Measurements from ENCODE around the gene TECR. TPM values are rescaled to one million over a fixed set of nuclear protein-coding genes. Genes with fewer than 3 reads are reported as not detected.
"Not testable (repeated sequence)": the region's sequence is repeated elsewhere in the genome, so short reads cannot be mapped to it uniquely, and the experiment has no call there.

The TECR gene
- polyA plus RNA-seq, 6 donors from 2014 or later, result 95.6 to 169 (median 116) TPM

DNA sequence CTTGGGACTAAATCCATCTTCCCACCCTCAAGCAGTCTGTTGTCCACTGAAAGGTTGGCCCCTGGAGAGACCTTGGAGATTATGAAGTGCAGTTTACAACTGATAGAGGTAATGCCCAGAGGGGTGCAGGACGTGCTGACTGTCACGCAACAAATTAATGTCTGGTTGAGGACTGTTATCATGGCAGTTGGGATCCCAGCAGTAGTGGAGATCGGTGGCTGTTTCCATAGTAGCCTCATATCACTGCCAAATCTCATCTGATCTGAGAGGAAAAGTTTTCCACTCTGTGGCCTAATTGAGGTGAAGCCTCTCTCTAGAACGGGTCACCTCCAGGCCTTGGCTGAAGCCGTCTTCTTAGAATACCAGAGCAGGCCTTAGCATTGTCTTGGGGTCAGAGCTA lies 4.1 kb downstream of the TECR start:
- H3K4me1 Mint-ChIP-seq, result peaks cover 15 to 63% (median 24%) of the 10 kb centered on the region in 3 donors

DNA sequence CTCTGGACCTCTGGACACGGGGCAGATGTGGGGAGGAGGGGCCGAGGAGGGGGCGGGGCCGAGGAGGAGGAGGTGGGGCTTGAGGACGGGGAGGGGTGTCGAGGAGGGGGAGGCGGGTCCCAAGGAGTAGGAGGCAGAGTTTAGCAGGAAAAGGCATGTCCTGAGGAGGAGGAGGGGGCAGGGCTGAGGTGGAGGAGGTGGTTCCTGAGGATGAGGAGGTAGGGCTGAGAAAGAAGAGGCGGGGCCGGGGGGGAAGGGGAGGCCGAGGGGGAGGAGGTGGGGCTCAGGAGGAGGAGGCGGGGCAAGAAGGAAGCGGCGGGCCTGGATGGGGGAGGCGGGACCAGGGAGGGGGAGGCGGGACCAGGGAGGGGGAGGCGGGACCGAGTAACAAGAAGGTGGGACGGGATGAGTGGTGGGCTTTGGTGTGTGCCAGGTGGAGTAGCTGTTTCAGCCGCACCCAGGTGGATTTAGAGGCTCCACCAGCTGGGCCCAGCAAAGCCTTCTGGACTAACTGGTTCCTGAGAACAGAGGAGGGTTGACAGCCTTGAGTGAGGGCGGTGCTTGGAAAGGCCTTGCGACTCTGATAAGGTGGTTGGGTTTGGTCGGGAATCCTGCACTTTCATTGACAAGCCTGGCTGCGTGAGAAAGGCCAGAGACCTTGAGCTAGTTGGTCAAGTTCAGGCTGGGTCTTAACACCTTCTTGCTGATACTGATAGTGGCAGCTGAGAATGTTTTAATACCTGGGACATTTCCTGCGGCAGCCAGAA lies 7.7 kb downstream of the TECR start:
- Mint-ChIP-seq H3K27ac (peak overlapping the region in 1 of 6 donors; percentile 42), H3K9me3 (no peaks in the 10 kb centered on the region), H3K4me3 (no peak overlapping the region), H3K4me1 (peaks cover 5 to 40% (median 10%) of the 10 kb centered on the region in 3 donors), H3K27me3 (no peaks in the 10 kb centered on the region), H3K36me3 (peaks cover 0 to 5% of the 10 kb centered on the region in 2 donors)
- ATAC-seq (ENCODE audit: low read depth in 2 of 2) (no peak), DNase-seq (no peak)

More for the DNA sequence above, 4.1 kb downstream of the TECR start:
- ATAC-seq (ENCODE audit: low read depth in 2 of 2), result no peak
- H3K9me3 Mint-ChIP-seq, result no peaks in the 10 kb centered on the region
- H3K27me3 Mint-ChIP-seq, result no peaks in the 10 kb centered on the region
- H3K27ac Mint-ChIP-seq, result peak overlapping the region in 1 of 6 donors; percentile 69
- no peak for DNase-seq
- peak overlapping the region in 1 of 8 donors; percentile 72 for H3K4me3 Mint-ChIP-seq
- no peaks in the 10 kb centered on the region for H3K36me3 Mint-ChIP-seq

DNA sequence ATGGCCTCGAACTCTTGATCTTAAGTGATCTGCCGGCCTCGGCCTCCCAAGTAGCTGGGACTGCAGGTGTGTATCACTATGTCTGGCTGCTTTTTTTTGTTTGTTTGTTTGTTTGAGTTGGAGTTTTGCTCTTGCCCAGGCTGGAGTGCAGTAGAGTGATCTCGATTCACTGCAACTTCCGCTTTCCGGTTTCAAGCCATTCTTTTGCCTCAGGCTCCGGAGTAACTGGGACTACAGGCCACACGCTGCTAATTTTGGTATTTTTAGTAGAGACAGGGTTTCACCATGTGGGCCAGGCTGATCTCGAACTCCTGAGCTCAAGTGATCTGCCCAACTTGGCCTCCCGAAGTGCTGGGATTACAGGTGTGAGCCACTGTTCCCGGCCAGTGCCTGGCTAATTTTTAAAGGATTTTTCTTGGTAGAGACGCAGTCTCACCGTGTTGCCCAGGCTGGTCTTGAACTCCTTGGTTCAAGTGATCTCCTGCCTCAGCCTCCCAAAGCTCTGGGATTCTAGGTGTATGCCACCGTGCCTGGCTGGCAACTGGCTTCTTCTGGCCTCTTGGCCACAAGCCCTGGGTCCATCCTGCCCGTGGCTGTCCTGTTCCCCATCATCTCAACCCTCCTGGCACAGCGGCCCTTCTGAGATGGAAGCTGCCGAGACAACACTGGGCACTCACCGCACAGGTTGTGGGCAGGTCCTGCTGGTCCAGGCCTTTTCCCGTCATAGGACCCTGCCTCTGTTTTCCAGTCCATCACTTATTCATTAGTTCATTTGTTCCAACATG lies 11.5 kb downstream of the TECR start:
- Mint-ChIP-seq H3K27ac (peak overlapping the region in 4 of 6 donors; percentile 4 to 80 (median 43)), H3K4me3 (peak overlapping the region in 1 of 8 donors; percentile 54)
- no peak for ATAC-seq (ENCODE audit: low read depth in 2 of 2)

DNA sequence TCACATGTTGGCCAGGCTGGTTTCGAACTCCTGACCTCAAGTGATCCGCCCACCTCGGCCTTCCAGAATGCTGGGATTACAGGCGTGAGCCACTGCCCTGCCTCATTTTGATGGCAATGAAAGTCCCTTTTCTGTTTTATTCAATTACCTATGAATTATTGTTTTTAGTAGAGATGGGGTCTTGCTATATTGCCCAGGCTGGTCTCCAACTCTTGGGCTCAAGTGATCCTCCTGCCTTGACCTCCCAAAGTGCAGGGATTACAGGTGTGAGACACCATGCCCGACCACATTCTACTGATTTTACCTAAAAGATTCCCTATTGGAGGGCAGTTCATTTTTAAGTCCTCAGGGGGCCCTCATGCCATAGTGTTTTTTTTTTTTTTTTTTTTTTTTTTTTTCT lies 12.6 kb downstream of the TECR start:
- H3K27me3 Mint-ChIP-seq; H3K36me3 Mint-ChIP-seq; H3K4me3 Mint-ChIP-seq; ATAC-seq (ENCODE audit: low read depth in 2 of 2); H3K9me3 Mint-ChIP-seq; DNase-seq: not testable (repeated sequence)
- H3K27ac Mint-ChIP-seq, result peak overlapping the region in 1 of 6 donors; percentile 50
- H3K4me1 Mint-ChIP-seq, result peaks cover 0 to 43% (median 25%) of the 10 kb centered on the region in 3 donors

More for the DNA sequence above, 11.5 kb downstream of the TECR start:
- Mint-ChIP-seq H3K4me1 (peaks cover 5 to 45% (median 21%) of the 10 kb centered on the region in 3 donors), H3K27me3 (no peaks in the 10 kb centered on the region), H3K9me3 (no peaks in the 10 kb centered on the region), H3K36me3 (peaks cover 0 to 5% of the 10 kb centered on the region in 2 donors)
- DNase-seq, result no peak

DNA sequence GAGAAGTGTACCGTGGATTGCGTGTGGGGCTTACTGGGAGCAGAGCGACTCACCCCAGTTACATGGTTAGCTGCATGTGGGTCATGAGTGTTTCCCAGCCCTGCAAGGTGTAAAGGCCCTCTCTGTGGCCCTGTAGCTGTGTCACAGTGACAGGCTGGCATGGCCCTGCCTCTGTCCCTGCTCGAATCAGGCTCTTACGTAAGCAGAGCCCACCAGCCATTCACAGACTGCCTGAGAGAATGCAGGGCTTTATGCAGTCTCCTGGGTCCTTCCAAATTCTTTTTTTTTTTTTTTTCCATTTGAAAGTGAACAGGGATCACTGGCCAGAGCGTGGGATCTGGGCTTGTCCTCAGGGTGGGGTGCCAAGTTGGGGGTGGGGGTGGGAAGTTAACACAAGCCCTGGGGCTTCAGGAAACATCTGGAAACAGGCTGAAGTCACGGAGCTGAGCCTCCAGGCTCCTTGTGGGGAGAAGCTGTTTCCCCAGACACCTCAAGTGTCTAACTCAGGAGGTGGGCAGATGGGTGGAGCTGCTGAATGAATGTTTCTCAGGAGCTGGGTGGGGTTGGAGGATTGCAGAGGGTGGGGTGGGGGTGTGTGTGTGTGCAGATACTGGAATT lies 13.4 kb downstream of the TECR start:
- ATAC-seq (ENCODE audit: low read depth in 2 of 2) (no peak), DNase-seq (no peak)
- Mint-ChIP-seq H3K4me1 (peaks cover 0 to 36% (median 25%) of the 10 kb centered on the region in 3 donors), H3K4me3 (peak overlapping the region in 1 of 8 donors; percentile 42), H3K9me3 (no peaks in the 10 kb centered on the region), H3K27ac (peak overlapping the region in 1 of 6 donors; percentile 78), H3K27me3 (no peaks in the 10 kb centered on the region), H3K36me3 (peaks cover 0 to 5% of the 10 kb centered on the region in 2 donors)

DNA sequence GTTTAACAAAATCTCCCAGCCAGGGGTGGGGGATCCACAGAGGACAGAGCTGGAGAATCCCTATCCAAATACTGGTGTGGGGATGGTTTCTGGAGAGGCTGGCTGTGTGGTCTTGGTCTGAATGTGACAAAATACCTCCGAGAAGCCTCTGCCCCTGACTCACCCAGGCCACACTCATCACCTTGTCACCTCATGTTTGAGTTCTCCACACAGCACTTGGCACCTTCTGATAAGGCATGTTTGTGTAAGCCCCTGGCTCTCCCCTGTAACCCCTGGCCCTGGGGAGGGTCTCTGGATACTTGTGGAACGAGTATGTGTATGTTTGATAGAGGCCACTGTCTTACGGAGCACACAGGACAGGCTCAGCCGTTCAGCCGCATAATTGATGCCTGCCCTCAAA lies 14.7 kb downstream of the TECR start:
- Mint-ChIP-seq H3K27me3 (no peaks in the 10 kb centered on the region), H3K4me3 (no peak overlapping the region), H3K4me1 (peaks cover 0 to 40% (median 25%) of the 10 kb centered on the region in 3 donors), H3K9me3 (no peaks in the 10 kb centered on the region), H3K36me3 (peaks cover 0 to 5% of the 10 kb centered on the region in 2 donors), H3K27ac (no peak overlapping the region)
- DNase-seq (no peak), ATAC-seq (ENCODE audit: low read depth in 2 of 2) (no peak)

DNA sequence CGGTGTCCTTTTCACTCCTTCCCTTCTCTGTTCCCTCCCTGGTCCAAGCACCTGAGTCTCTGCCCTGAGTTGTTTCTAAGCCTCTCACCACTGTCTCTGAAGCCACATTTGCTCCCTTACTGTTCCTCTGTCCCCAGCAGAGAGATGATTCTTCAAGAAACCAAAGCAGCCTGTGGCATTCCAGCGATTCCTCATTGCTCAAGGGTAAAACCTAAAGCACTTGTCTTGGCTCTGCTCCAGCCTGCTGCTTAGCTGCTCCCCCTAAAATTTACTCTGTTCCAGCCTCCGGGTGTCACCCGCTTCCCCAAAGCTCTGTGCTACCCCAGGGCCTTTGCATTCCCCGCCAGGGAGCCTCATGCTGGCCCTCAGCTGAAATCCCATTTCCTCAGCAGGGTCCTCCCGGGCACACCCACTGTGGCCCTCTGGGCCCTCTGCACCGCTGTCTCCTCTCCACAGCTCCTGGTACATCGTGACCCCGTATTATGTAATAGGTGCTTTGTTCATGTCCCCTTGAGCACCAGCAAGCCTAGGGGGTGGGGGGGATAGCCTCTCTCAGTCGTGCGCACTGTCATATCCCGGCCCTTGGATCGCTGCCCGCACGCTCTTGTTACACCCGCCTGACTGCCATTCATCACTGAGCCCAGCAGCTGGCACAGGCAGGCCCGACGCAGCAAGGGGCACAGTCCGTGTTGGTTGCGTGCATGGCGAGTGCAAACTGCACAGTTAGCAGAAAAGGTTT lies 15.8 kb downstream of the TECR start:
- Mint-ChIP-seq H3K4me1 (peaks cover 5 to 38% (median 31%) of the 10 kb centered on the region in 3 donors), H3K36me3 (peaks cover 0 to 7% of the 10 kb centered on the region in 2 donors), H3K27me3 (no peaks in the 10 kb centered on the region), H3K9me3 (no peaks in the 10 kb centered on the region), H3K4me3 (peak overlapping the region in 2 of 8 donors; percentile 47 to 68), H3K27ac (peak overlapping the region in 1 of 6 donors; percentile 62)
- DNase-seq (no peak), ATAC-seq (ENCODE audit: low read depth in 2 of 2) (no peak)

DNA sequence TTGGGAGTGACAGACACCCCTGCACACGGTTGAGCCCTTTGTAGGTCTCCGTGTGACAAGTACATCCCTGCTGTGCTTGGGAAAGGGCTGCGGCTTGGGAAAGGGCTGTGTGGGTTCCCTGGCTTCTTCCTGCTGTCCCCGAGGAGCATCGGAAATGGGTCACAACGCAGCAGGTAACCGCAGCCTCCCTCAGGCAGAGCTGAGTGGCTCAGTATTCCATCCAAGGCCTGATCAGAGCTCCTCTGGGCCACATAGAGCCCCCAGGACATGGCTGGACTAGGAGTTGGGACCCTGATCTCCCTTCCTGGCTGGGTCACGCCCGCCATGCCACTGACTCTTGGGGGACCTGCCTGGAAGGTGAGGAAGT lies 16.3 kb downstream of the TECR start:
- Mint-ChIP-seq H3K4me3 (no peak overlapping the region), H3K27me3 (no peaks in the 10 kb centered on the region), H3K9me3 (no peaks in the 10 kb centered on the region), H3K36me3 (peaks cover 0 to 8% of the 10 kb centered on the region in 2 donors), H3K27ac (peak overlapping the region in 2 of 6 donors; percentile 53 to 62), H3K4me1 (peaks cover 11 to 42% (median 34%) of the 10 kb centered on the region in 3 donors)
- DNase-seq (no peak), ATAC-seq (ENCODE audit: low read depth in 2 of 2) (no peak)

DNA sequence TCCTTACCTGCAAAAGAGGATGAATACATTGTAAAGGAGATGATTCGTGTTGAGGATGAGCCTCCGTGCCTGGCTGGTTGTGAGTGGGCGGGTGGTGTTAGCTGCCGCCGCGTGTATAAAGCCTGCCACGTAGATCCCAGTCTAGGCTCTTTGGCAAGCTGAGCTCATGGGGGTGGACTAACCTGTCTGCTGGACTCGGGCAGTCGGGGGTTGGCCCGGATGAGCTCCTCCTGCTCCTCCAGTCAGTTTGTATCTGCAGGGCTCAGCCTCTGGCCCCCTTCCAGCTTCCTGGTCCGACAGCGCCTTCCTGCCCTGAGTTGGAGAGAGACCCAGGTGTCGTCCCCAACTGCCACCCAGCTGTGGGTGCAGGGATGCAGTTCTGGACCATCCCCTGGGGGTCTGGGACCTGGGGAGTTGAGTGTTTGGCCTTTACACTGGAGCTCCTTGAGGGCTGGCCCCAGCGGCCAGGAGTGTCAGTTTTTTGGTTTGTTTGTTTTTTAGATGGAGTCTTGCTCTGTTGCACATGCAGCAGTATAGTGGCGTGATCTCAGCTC lies 20.9 kb downstream of the TECR start:
- DNase-seq (no peak), ATAC-seq (ENCODE audit: low read depth in 2 of 2) (peak in 1 of 2 donors; percentile 27)
- H3K27ac Mint-ChIP-seq, result peak overlapping the region; percentile 14 to 87 (median 63)
- peaks cover 28 to 53% (median 40%) of the 10 kb centered on the region in 3 donors for H3K4me1 Mint-ChIP-seq
- no peaks in the 10 kb centered on the region for H3K9me3 Mint-ChIP-seq
- H3K27me3 Mint-ChIP-seq, result no peaks in the 10 kb centered on the region
- peak overlapping the region in 7 of 8 donors; percentile 47 to 78 (median 55) for H3K4me3 Mint-ChIP-seq
- peaks cover 0 to 8% of the 10 kb centered on the region in 2 donors for H3K36me3 Mint-ChIP-seq

DNA sequence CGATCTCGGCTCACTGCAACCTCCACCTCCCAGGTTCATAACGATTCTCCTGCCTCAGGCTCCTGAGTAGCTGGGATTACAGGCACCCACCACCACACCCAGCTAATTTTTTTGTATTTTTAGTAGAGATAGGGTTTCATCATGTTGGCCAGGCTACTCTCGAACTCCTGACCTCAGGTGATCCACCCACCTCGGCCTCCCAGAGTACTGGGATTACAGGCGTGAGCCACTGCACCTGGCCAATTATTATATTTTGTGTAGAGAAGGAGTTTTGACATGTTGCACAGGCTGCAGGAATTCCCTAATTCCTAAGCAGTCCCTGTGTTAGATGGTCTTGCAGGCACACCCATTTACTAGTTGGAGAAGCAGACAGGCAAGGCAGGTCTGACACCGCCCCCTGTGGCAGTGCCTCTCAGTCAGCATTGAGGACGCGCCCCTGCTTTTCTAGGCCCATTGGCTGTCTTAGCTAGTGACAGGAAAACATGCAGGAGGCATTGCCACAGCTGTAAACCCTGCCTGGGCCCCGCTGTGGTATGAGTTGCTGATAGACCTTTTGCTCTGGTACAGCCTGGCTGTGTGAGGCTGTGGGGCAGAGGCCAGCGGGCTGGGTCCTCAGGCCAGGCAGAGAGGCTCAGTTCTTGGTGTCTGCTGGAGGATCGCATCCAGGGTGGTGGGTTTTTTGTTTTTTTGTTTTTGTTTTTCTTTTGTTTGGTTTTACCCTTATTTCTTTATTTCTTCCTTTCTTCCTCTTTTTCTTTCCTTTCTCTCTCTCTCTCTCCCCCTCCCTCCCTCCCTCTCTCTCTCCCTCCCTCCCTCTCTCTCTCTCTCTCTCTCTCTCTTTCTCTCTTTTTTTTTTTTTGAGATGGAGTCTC lies 22.0 kb downstream of the TECR start:
- not testable (repeated sequence) for H3K36me3 Mint-ChIP-seq, H3K27me3 Mint-ChIP-seq, H3K9me3 Mint-ChIP-seq
- peak overlapping the region; percentile 39 to 85 (median 74) for H3K27ac Mint-ChIP-seq
- H3K4me1 Mint-ChIP-seq, result peaks cover 34 to 52% (median 36%) of the 10 kb centered on the region in 3 donors
- DNase-seq (peak; percentile 47), ATAC-seq (ENCODE audit: low read depth in 2 of 2) (peak; percentile 95 to 96)
- H3K4me3 Mint-ChIP-seq, result peak overlapping the region in 7 of 8 donors; percentile 45 to 78 (median 55)

DNA sequence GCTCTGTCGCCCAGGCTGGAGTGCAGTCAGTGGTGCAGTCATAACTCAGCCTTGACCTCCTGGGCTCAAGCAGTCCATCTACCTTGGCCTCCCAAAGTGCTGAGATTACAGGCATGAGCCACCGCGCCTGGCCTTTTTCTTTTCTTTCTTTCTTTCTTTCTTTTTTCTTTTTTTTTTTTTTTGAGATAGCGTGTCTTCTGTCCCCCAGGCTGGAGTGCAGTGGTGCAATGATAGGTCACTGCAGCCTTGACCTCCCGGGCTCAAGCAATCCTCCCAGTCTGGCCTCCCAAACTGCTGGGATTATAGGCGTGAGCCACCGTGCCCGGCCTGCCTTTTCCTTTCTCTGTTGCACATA lies 22.6 kb downstream of the TECR start:
- H3K36me3 Mint-ChIP-seq; H3K9me3 Mint-ChIP-seq; H3K27me3 Mint-ChIP-seq; DNase-seq; ATAC-seq (ENCODE audit: low read depth in 2 of 2): not testable (repeated sequence)
- Mint-ChIP-seq H3K27ac (peak overlapping the region in 3 of 6 donors; percentile 75 to 85 (median 83)), H3K4me1 (peaks cover 39 to 57% (median 42%) of the 10 kb centered on the region in 3 donors), H3K4me3 (peak overlapping the region in 4 of 8 donors; percentile 12 to 78 (median 55))
